Measurements from ENCODE around the gene DLGAP4.

The DLGAP4 gene

DNA sequence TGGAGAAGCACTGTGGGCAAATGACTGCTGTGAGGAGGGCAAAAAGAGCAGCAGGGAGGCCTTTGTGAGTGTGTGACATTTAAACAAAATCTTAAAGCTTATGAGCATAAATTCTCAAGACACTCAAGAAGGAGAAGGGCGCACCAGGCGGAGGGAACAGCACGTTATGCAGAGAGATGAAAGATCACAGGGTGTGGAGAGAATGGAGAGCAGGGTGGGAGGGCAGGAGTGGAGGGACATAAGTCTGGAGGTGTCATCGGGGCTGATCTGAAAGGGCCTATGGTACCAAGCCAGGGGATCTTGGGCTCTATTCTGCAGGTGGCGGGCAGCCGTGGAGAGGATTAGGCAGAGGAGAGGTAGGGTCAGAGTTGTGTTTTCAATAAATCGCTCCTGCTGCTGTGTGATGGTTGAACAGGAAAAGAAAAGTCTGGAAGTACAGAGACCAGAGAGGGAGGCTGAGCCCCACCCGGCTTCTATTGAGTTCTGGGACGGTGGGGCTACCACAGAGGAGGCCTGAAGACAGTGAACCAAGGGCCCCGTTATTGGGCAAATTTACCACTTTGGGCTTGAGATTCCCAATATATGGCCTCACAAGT lies 24.3 kb upstream of the DLGAP4 start:
- Histone ChIP-seq H3F3A (ENCODE audit: insufficient read depth, low read length) (no peaks in the 10 kb centered on the region), H3K9me3 (replicated peaks; ENCODE audit: insufficient read depth, low read length) (no peaks in the 10 kb centered on the region), H3K9ac (ENCODE audit: low read length) (no peak overlapping the region), H3K27ac (ENCODE audit: low read length) (no peak overlapping the region), H3K36me3 (replicated peaks; ENCODE audit: insufficient read depth, low read length) (no peaks in the 10 kb centered on the region), H3K9me2 (replicated peaks; ENCODE audit: insufficient read depth, low read length) (no peaks in the 10 kb centered on the region), H2AFZ (ENCODE audit: low read length) (no peak overlapping the region), H3K27me3 (replicated peaks; ENCODE audit: insufficient read depth, low read length) (peaks cover 14% of the 10 kb centered on the region), H3K4me1 (ENCODE audit: low read length) (no peaks in the 10 kb centered on the region), H3K79me2 (ENCODE audit: low read length) (no peaks in the 10 kb centered on the region), H4K20me1 (ENCODE audit: insufficient read depth, low read length) (no peaks in the 10 kb centered on the region), H3K4me3 (ENCODE audit: low read length) (no peak overlapping the region), H3K4me2 (ENCODE audit: low read depth, low read length) (no peak overlapping the region)
- TF ChIP-seq, protein P1, sequence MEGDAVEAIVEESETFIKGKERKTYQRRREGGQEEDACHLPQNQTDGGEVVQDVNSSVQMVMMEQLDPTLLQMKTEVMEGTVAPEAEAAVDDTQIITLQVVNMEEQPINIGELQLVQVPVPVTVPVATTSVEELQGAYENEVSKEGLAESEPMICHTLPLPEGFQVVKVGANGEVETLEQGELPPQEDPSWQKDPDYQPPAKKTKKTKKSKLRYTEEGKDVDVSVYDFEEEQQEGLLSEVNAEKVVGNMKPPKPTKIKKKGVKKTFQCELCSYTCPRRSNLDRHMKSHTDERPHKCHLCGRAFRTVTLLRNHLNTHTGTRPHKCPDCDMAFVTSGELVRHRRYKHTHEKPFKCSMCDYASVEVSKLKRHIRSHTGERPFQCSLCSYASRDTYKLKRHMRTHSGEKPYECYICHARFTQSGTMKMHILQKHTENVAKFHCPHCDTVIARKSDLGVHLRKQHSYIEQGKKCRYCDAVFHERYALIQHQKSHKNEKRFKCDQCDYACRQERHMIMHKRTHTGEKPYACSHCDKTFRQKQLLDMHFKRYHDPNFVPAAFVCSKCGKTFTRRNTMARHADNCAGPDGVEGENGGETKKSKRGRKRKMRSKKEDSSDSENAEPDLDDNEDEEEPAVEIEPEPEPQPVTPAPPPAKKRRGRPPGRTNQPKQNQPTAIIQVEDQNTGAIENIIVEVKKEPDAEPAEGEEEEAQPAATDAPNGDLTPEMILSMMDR (IDR thresholded peaks at IDR 0.05; ENCODE audit: low read length), result no peak
- no peak for TF ChIP-seq EZH2phosphoT487 (IDR thresholded peaks at IDR 0.05; ENCODE audit: low read length)
- no peak for TF ChIP-seq EZH2 (optimal IDR thresholded peaks at IDR 0.05; ENCODE audit: low read depth, low read length)
- DNase-seq, result no peak

DNA sequence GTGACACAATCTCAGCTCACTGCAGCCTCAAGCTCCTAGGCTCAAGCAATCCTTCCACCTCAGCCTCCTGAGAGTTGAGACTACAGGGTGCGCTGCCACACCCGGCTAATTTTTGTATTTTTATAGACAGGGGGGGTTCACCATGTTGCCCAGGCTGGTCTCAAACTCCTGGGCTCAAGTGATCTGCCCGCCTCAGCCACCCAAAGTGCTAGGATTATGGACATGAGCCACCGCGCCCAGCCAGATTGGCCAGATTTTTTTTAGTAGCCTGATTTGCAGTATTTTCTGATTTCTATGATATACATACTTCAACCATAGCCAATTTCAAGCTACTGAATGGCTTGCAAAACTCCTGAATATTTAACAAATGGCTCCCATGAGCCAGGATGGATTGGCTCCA lies 21.4 kb upstream of the DLGAP4 start:
- H3K4me3 ChIP-seq (ENCODE audit: low read length), result no peak overlapping the region
- TF ChIP-seq EZH2phosphoT487 (IDR thresholded peaks at IDR 0.05; ENCODE audit: low read length) (no peak), EZH2 (optimal IDR thresholded peaks at IDR 0.05; ENCODE audit: low read depth, low read length) (no peak)
- TF ChIP-seq, protein P1 (IDR thresholded peaks at IDR 0.05; ENCODE audit: low read length), result no peak
- H3K4me1 ChIP-seq (ENCODE audit: low read length), result no peaks in the 10 kb centered on the region
- DNase-seq, result no peak
- H2AFZ ChIP-seq (ENCODE audit: low read length), result no peak overlapping the region
- no peaks in the 10 kb centered on the region for H3K27me3 ChIP-seq (replicated peaks; ENCODE audit: insufficient read depth, low read length)
- no peaks in the 10 kb centered on the region for H3K9me2 ChIP-seq (replicated peaks; ENCODE audit: insufficient read depth, low read length)
- H3K27ac ChIP-seq (ENCODE audit: low read length), result no peak overlapping the region
- H4K20me1 ChIP-seq (ENCODE audit: insufficient read depth, low read length), result no peaks in the 10 kb centered on the region
- no peaks in the 10 kb centered on the region for H3K79me2 ChIP-seq (ENCODE audit: low read length)
- no peak overlapping the region for H3K4me2 ChIP-seq (ENCODE audit: low read depth, low read length)
- no peaks in the 10 kb centered on the region for H3F3A ChIP-seq (ENCODE audit: insufficient read depth, low read length)
- no peaks in the 10 kb centered on the region for H3K36me3 ChIP-seq (replicated peaks; ENCODE audit: insufficient read depth, low read length)
- no peaks in the 10 kb centered on the region for H3K9me3 ChIP-seq (replicated peaks; ENCODE audit: insufficient read depth, low read length)
- no peak overlapping the region for H3K9ac ChIP-seq (ENCODE audit: low read length)

DNA sequence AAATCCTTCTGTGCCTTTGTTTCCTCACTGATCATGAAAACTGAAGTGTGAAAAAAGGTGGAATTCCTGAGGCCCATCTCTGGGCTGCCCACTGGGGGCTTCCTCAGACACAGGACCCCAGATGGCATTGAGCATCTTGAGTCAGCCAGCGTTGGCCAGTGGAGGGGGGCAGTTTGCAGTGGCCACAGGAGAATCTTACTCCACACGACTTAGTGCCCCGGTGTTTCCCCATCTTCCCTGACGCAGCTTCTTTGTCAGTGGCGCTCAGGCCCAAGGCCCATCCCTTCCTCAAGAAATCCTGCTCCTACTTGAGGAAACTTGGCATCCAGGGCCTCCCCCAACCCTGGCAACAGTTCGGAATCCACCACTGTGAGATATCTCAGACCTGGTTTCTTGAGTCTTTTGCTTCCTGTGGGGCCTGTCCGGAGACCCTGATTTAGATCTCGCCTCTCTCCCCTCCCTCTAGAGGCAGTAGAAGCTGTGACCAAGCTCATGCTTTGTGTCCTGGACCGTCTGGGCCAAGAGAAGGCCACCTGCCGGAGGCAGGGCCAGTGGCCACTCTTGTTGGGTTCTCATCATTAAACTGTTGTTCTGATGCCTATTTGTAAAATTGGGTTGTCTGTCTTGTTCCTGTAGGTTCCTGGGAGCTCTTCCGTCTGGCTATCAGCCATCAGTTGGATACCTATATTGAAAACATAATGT lies 20.2 kb upstream of the DLGAP4 start:
- no peak overlapping the region for H3K9ac ChIP-seq (ENCODE audit: low read length)
- H3K4me2 ChIP-seq (ENCODE audit: low read depth, low read length), result no peak overlapping the region
- H3K4me3 ChIP-seq (ENCODE audit: low read length), result no peak overlapping the region
- no peaks in the 10 kb centered on the region for H3K9me3 ChIP-seq (replicated peaks; ENCODE audit: insufficient read depth, low read length)
- no peaks in the 10 kb centered on the region for H3K4me1 ChIP-seq (ENCODE audit: low read length)
- no peaks in the 10 kb centered on the region for H3K79me2 ChIP-seq (ENCODE audit: low read length)
- TF ChIP-seq EZH2phosphoT487 (IDR thresholded peaks at IDR 0.05; ENCODE audit: low read length) (no peak), EZH2 (optimal IDR thresholded peaks at IDR 0.05; ENCODE audit: low read depth, low read length) (no peak)
- TF ChIP-seq, protein P1 (IDR thresholded peaks at IDR 0.05; ENCODE audit: low read length), result no peak
- H2AFZ ChIP-seq (ENCODE audit: low read length), result no peak overlapping the region
- no peaks in the 10 kb centered on the region for H3K36me3 ChIP-seq (replicated peaks; ENCODE audit: insufficient read depth, low read length)
- DNase-seq, result no peak
- H4K20me1 ChIP-seq (ENCODE audit: insufficient read depth, low read length), result no peaks in the 10 kb centered on the region
- no peaks in the 10 kb centered on the region for H3K9me2 ChIP-seq (replicated peaks; ENCODE audit: insufficient read depth, low read length)
- no peaks in the 10 kb centered on the region for H3K27me3 ChIP-seq (replicated peaks; ENCODE audit: insufficient read depth, low read length)
- H3F3A ChIP-seq (ENCODE audit: insufficient read depth, low read length), result no peaks in the 10 kb centered on the region
- no peak overlapping the region for H3K27ac ChIP-seq (ENCODE audit: low read length)
